Fibroblast of gingiva (primary cell): ENCODE data around the gene ITGB5.
A peak's percentile ranks its signal among the peaks of the same experiment; 100 is the strongest.

Source experiments
- DNase-seq: peaks from one replicate; pipeline ENCODE4 v3.0.0-alpha.2; 2011; ENCODE audit warnings: low read depth

The ITGB5 gene, protein sequence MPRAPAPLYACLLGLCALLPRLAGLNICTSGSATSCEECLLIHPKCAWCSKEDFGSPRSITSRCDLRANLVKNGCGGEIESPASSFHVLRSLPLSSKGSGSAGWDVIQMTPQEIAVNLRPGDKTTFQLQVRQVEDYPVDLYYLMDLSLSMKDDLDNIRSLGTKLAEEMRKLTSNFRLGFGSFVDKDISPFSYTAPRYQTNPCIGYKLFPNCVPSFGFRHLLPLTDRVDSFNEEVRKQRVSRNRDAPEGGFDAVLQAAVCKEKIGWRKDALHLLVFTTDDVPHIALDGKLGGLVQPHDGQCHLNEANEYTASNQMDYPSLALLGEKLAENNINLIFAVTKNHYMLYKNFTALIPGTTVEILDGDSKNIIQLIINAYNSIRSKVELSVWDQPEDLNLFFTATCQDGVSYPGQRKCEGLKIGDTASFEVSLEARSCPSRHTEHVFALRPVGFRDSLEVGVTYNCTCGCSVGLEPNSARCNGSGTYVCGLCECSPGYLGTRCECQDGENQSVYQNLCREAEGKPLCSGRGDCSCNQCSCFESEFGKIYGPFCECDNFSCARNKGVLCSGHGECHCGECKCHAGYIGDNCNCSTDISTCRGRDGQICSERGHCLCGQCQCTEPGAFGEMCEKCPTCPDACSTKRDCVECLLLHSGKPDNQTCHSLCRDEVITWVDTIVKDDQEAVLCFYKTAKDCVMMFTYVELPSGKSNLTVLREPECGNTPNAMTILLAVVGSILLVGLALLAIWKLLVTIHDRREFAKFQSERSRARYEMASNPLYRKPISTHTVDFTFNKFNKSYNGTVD

DNA sequence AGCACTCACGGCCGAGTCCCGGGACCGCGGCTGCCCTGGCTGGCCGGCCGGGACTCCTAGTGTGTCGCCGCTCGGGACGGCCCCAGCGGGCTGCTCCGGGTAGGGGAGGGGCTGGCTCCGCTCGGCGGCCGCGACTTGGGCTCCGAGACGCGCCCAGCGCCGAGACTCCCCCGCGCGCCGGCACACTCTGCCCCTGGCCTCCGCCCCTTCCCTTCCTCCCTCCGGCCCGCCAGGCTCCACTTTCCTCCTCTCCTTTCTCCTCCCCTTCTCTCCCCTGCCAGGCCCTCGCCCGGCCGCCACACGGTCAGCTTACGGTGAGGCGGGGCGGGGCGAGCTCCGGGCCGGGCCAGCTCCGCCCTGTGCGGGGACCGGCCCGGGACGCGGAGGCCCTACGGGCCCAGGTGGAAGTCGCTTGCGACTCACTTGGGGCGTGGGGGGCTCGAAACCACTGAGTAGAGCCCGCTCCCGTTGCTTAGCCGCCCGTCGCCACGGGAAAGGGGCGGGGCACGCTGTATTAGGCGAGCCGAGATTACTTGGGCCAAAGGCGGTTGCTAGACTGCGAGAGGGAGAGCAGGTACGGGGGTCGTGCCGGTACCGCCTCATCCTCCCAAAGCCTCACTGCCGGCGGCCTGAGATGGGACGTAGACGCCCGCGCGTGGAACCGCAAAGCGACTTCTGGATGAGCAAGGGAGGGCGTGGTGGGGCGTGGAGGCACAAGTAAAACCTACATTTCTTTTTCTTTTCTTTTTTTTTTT lies at the start of gene ITGB5:
Gene ITGB5, minus strand, starts transcription at position 189 of the 755 bp plus-strand sequence. CDS start 365 bp downstream, outside the sequence.
- DNase-seq, result peak; percentile 82

DNA sequence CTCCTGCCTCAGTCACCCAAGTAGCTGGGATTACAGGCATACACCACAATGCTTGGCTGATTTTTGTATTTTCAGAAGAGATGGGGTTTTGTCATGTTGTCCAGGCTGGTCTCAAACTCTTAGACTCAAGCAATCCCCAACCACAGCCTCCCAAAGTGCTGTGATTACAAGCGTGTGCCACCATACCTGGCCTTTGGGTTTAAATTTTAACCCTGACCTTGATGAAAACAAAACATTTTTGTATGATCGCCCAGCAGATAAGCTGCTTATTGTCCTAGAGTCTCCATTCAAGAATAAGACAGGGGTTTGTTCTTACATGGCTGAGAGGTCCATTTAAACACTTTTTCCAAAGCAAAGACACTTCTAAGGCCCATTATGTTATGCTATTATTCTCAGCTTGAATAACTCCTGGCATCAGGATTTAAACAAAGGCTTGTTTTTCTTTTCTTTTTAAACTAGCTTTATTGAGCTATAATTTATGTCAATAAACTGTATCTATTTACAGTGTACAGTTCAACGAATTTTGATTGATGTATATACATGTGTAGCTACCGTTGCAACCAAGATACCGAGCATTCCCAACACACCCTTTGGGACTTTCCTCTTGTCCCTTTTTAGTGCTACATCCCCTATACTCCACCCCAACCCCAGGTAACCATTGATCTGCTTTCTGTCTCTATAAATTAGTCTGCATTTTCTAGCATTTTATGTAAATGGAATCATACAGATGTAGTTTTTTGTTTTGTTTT lies 48.8 kb upstream of the ITGB5 start:
- no peak for DNase-seq

DNA sequence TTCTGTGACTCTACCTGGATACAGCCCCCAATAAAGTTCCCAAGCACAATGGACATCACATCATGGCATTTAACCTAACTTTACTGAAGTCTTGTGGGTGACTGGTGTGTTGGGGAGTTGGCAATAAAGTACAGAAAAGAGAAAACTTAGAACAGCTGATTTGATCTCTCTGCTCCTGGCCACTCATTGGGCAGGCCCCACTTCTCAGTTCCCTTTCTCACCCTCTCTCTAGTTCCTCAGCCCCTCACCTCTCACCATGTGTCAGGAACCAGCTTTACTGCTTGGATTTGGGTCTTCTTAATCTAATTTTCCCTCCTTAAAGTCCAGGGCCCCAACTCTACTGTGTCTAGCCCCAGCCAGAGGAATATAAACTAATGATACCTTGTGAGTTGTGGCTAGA lies 48.1 kb upstream of the ITGB5 start:
- DNase-seq, result no peak

DNA sequence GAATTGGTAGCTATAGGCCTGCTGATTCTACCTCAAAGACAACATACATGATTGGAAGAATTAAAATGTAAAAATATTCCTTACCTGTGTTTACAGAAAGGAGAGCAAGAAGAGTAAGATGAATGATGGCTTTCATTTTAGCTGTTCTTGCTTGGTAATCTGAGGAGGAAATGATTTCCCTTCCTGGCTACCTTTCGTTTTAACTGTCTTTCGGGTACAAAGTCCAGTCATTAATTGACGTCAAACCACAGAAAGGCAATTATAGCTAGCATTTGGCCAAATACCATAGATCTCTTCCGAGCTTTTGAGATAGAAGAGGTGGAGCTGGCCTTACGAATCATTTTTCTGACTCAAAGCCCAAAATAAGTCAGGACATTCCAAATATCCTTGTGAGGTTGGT lies 47.4 kb upstream of the ITGB5 start, which contains the start of gene MUC13:
Gene MUC13, minus strand, starts transcription at position 175 of the 400 bp plus-strand sequence. Its CDS starts 39 bp downstream, at position 136.
- no peak for DNase-seq

DNA sequence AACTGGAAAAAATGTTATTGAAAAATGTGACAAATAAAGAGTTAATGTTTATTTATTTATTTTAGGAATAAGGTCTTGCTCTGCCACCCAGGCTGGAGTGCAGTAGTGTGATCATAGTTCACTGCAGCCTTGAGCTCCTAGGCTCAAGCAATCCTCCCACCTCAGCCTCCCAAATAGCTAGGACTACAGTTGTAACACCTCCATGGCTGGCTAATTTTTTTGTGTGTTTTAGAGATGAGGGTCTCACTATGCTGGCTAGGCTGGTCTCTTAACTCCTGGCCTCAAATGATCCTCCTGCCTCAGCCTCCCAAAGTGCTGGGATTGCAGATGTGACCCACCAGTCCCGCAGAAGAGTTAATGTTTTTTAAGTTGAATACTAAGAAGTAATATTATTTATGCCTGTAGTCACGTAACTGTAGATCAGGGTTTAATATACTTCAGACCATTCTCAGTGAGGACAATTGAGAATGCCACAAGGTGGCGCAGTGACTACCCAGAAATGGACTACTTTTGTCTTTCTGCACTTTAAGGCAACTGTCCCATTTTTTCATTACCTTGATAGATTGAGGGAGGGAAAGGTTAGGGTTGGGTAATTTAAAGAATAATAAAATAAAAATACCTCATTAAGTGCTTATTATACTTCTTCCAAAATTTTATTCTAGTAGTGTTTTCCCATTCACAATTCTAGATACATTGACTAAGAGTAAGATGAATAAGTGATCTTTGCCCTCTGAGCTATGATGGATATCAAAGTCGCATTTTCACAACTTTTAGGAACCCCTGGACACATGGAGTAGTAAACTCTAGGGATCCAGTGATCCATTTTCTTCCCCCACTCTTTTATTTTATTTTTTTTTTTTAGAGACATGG lies 41.4 kb upstream of the ITGB5 start:
- DNase-seq, result peak; percentile 55

DNA sequence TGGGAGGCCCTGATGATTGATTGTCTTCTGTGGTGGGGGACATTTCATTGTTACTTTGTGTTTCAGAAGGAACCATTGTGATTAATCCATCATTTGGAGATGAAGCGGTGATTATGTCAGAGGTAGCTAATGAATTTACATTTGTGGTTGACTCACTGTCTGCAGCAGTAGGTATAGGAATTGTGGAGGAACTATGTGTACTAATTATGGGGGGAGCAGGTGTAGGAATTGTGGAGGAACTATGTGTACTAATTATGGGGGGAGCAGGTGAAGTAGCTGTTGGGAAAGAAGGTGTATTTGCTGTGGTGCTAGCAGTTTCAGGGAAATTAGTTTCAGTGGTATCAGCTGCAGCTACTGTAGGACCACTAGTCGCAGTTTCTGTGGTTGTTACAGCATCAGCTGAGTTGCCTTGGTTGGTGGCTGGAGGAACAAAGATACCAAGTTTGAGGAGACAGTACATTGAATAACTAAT lies 40.4 kb upstream of the ITGB5 start:
- DNase-seq, result no peak

DNA sequence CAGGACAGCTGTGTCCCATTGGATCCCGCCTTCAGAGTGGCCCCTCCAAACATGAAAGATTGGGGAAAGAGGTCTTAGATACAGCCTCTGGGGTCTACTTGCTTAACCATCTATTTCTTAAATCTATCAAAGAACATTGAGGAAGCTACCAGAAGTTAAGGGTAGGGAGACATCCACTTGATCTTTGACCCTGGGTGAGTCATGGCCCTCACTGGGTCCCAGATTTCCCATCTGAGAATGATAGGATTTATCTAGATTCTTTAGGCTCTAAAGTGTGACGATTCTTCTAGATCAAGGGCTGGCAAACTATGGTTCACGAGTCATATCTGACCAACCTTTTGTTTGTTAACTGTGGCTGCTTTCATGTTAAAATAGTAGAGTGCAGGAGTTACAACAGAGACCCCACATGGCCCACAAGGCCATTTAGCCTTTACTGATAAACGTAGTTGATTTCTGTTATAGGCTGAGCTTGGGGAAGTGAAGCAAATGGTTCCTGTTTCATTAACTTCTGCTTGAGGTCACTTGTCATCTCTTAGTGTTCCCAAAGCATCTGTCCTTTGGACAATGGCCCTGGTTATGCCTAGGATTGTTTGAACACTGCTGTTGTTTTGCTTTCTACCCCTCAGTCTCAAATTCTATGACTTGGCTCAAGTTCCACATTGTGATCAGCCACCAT lies 39.4 kb upstream of the ITGB5 start:
- no peak for DNase-seq

DNA sequence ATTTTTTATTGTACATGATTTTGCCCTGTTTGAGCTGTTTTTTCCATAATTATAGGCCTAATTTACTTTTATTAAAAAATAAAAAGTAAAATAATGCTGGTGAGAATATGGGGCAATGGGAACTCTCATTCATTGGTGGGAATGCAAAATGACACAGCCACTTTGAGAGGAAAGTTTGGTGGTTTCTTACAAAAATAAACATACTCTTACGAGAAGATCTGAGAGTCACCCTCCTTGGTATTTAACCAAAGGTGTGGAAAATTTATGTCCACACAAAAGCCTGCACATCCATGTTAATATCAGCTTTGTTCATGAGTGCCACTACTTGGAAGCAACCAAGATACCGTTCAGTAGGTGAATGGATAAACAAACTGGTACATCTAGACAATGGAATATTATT lies 37.6 kb upstream of the ITGB5 start:
- DNase-seq, result no peak

DNA sequence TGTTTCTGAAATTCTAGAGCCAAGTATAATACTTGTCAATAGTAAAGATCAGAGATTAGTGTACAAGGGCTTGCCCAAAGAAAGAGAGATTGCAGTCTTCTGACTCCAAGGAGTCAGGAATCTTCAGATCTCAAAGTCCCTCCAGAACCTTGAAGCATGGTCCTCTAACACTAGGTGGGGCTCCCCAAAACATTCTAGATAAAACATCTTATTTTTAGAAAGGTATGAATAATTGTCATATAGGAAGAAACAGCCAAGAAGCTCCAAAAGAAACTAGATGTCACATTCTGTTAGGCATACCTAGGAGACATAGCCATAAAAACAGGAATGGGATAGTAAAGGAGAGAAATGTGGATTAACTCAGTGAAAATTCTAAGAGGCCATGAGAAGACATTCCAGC lies 36.7 kb upstream of the ITGB5 start:
- no peak for DNase-seq

DNA sequence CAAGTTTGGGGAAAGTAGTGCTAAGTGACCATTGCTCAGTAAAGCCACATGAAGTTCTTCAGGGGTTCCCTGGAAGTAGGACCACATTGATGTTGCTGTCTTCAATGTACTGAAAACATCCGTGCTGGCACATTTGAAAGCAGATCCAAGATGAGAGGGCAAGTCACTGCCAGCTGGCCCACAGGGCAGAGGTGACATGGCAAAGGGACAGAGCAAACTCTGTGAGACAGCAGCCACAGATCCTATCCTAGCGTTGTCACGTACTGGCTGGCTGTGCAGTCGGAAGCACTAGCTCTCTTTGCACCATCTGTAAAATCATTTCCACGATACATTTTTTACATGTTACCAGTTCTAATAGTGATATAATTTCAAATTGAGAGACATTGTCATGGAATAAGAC lies 33.6 kb upstream of the ITGB5 start:
- no peak for DNase-seq

DNA sequence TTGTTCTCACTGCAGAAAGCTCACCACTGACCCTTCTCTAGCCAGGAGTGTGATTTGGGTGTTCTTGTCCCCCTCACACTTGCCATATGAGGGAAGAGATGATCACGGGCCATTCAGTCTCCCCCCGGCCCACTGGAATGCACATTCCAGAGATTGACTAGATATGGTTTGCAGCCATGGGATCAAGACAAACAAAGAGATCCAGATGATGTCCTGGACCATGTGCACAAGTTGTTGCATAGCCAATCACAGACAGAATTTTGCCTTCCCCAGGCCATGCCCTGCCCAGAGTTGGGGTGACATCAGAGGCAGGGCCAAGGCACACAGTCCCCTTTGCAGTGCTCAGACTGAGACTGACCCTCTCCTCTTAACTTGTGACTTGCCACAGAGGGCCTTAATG lies 32.6 kb upstream of the ITGB5 start:
- DNase-seq, result no peak

DNA sequence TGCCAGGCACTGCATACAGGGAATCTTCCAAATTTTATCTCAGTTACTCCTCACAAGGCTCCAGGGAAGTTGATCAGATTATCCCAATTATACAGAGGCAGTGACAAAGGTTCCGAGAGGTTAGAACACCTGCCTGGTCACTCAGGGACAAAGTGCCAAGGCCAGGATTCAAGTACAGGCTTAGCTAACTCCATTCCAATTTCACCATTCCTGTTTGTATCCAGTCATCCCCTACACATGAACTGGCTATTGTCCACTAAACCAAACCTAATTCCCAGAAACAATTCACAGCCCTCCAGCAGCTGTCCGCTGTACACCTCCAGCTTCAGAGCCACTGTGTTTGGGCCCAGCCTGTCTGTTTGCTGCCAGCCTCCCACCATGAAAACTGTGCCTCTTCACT lies 31.4 kb upstream of the ITGB5 start:
- no peak for DNase-seq

DNA sequence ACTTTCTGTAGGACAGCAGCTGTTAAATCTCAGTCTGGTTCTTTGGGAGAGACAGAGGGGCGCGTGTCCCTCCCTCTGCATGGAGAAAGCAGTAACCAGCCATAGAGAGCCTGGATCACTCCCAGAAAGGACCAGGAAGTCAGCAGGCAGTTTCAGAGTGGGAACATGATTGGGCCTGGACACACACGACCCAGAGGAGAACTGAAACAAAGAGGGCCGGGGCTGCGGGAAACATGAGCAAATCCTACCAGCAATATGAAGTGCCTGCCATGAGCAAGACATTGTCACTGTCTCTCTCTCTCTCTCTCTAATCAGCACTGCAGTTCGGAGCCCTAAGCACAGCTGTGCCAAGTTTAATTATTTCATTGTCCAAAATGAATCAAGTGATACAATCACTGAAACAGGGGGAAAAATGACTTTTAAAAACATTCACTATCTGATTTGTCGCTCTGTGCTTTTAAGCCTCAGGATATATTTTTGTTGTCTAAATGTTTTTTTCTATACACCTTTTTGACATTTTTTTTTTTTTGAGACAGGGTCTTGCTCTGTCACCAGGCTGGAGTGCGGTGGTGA lies 29.8 kb upstream of the ITGB5 start:
- DNase-seq, result no peak

DNA sequence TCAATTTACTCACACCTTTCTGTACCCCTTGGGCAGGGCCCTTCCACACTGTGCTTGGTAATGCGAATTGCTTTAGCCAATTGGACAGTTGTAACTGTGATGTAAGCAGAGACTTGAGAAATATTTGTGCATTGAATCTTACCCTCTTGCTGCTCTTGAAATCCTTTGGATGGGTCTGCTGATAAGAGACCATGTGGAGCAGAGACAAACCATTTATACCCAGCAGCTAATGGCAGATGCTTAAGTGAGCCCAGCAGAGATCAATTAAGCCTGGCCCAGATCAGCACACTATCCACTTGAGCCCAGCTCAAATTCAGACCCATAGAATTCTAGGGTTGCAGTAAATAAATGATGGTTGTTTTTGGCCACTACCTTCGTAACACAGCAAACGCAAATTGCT lies 28.1 kb upstream of the ITGB5 start:
- DNase-seq, result no peak

DNA sequence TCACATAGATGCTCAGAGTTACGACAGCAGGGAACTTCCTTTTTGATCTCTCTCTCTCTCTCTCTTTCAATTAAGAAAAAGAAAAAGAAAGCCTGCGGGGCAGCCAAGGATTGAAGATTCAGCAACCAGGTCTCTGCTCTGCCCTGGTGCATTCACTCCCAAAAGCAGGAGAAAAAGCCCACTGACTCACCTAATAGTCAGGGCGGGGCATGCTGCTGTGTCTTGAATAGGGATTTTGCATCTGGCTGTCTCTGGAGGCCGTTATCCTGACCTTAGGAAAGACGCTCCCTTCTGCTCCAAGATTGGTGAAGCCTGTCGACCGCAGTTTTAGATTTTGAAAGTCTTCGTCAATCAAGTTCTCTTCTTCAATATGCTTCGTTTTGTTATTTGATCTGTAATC lies 20.8 kb upstream of the ITGB5 start:
- DNase-seq, result no peak

DNA sequence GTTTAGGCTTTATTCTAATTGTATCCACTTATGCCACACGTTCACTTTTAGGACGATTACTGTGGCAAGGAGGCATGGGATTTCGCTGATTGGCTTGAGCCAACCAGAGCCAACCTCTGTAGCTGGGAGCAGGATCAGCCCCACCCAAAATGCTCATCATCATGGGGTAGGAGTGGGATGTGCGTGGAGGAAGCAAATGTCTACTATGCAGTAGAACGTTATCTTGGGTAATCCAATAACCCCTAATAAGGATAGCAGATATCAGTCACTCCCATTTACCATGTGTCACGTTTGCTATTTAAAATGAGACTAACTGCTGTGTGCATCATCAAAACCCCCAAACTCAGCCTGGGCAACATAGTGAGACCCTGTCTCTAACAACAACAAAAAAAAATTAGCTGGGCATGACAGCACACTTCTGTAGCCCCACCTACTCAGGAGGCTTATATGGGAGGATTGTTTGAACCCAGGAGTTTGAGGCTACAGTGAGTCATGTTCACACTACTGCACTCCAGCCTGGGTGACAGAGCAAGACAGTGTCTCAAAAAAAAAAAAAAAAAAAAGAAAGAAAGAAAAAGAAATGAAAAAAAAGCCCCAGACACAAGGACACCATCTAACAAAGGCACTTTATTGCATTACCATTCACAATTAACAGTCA lies 17.8 kb upstream of the ITGB5 start:
- no peak for DNase-seq

DNA sequence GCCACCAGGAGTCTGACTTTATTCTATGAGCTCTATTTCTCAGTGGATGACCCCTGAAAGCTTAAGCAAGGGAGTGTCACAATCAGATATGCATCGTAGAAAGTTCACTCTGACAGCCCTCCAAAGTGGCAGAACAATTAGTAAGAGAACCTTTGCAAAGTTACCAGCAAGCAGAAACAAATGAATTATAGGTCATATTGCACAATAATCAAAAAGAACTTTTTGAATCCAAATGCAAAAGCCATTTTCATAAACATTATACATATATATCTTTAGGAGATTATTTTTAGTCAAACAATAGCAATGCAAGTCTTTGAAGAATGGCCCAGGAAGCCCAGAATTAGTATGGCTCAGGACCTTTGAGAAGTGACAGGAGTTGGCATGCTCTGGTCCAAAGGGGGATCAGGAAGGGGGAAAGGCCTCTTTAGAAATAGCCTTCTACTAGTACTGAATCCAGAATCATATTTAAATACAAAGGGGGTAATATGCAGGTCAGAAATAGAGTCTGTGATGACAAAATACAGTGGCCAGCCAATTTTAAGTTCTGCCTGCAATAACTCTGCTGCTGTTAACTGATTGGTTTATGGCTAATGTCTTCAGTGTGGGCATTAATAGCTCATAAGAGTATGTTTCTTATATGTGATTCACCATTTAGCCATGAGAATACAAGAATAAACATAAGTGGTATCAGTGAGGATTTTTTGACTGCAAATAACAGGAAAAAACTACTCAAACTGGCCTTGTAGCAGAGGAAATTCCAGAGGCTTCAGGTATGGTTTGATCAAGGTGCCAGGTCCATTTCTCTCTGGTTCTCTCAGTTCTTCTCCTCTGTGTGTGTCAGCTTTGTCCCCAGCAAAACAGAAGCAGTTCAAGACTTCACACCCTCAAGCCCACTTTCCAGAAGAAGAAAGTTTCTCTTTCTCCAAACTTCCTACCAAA lies 17.0 kb upstream of the ITGB5 start:
- DNase-seq, result no peak
